ENCODE data around the gene TNFSF10.

The TNFSF10 gene

GRCh38 chr3:172538368-172539151 is 15.3 kb upstream of the TNFSF10 start:
- TF ChIP-seq EZH2 (IDR thresholded peaks at IDR 0.05; ENCODE audit: borderline replicate concordance, low read length) = no peak
- TF ChIP-seq, protein P1, sequence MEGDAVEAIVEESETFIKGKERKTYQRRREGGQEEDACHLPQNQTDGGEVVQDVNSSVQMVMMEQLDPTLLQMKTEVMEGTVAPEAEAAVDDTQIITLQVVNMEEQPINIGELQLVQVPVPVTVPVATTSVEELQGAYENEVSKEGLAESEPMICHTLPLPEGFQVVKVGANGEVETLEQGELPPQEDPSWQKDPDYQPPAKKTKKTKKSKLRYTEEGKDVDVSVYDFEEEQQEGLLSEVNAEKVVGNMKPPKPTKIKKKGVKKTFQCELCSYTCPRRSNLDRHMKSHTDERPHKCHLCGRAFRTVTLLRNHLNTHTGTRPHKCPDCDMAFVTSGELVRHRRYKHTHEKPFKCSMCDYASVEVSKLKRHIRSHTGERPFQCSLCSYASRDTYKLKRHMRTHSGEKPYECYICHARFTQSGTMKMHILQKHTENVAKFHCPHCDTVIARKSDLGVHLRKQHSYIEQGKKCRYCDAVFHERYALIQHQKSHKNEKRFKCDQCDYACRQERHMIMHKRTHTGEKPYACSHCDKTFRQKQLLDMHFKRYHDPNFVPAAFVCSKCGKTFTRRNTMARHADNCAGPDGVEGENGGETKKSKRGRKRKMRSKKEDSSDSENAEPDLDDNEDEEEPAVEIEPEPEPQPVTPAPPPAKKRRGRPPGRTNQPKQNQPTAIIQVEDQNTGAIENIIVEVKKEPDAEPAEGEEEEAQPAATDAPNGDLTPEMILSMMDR (IDR thresholded peaks at IDR 0.05; ENCODE audit: low read length) = no peak
- H3K4me2 ChIP-seq (ENCODE audit: low read length) = no peak overlapping the region

GRCh38 chr3:172537507-172538158 is 14.4 kb upstream of the TNFSF10 start:
- Histone ChIP-seq H3K9ac (ENCODE audit: low read length) (no peak overlapping the region), H3K9me3 (ENCODE audit: low read length) (no peaks in the 10 kb centered on the region), H3K79me2 (ENCODE audit: insufficient read depth, low read length) (no peaks in the 10 kb centered on the region), H3F3A (ENCODE audit: insufficient read depth, low read length) (no peaks in the 10 kb centered on the region), H2AFZ (ENCODE audit: low read length) (no peak overlapping the region), H3K9me2 (ENCODE audit: low read depth, low read length) (no peaks in the 10 kb centered on the region), H4K20me1 (ENCODE audit: insufficient read depth, low read length) (no peaks in the 10 kb centered on the region), H3K4me3 (ENCODE audit: low read depth, low read length, poor library complexity, severe bottlenecking) (no peak overlapping the region), H3K36me3 (ENCODE audit: insufficient read depth, low read length) (no peaks in the 10 kb centered on the region), H3K27me3 (ENCODE audit: insufficient read depth, low read length) (no peaks in the 10 kb centered on the region), H3K4me1 (ENCODE audit: insufficient read depth, low read length, severe bottlenecking) (no peaks in the 10 kb centered on the region), H3K4me2 (ENCODE audit: low read length) (no peak overlapping the region), H3K27ac (ENCODE audit: low read depth, low read length, poor library complexity, severe bottlenecking) (no peak overlapping the region)
- no peak for TF ChIP-seq EZH2 (IDR thresholded peaks at IDR 0.05; ENCODE audit: borderline replicate concordance, low read length)
- TF ChIP-seq, protein P1 (IDR thresholded peaks at IDR 0.05; ENCODE audit: low read length) = no peak

More at GRCh38 chr3:172538368-172539151, 15.3 kb upstream of the TNFSF10 start:
- H2AFZ ChIP-seq (ENCODE audit: low read length) = no peak overlapping the region
- H3K9ac ChIP-seq (ENCODE audit: low read length) = no peak overlapping the region
- H3F3A ChIP-seq (ENCODE audit: insufficient read depth, low read length) = no peaks in the 10 kb centered on the region
- no peaks in the 10 kb centered on the region for H3K36me3 ChIP-seq (ENCODE audit: insufficient read depth, low read length)
- no peak overlapping the region for H3K27ac ChIP-seq (ENCODE audit: low read depth, low read length, poor library complexity, severe bottlenecking)
- no peak overlapping the region for H3K4me3 ChIP-seq (ENCODE audit: low read depth, low read length, poor library complexity, severe bottlenecking)
- no peaks in the 10 kb centered on the region for H3K27me3 ChIP-seq (ENCODE audit: insufficient read depth, low read length)
- no peaks in the 10 kb centered on the region for H3K79me2 ChIP-seq (ENCODE audit: insufficient read depth, low read length)
- no peaks in the 10 kb centered on the region for H4K20me1 ChIP-seq (ENCODE audit: insufficient read depth, low read length)
- no peaks in the 10 kb centered on the region for H3K9me3 ChIP-seq (ENCODE audit: low read length)
- H3K4me1 ChIP-seq (ENCODE audit: insufficient read depth, low read length, severe bottlenecking) = no peaks in the 10 kb centered on the region
- no peaks in the 10 kb centered on the region for H3K9me2 ChIP-seq (ENCODE audit: low read depth, low read length)

DNA sequence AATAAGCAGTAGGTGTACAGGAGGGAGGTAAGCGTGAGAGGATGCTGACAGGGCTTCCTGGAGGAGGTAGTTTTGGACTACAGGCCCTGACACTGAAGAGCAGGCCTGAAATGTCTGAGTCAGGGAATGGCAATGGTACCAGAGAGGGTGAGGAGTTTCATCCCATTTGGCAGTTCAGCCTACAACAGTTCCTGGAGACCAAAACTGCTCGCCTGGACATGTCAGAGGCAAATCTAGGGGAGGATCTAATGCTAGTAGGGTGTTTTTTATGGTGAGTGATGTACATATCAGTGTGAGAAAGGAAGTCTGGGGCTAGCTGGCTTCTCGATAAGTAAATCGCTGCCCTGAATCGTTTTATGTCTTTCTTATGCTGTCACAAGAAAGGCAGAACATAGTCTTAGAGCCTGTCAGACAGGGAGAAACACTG is 13.8 kb upstream of the TNFSF10 start:
- H3K4me1 ChIP-seq (ENCODE audit: insufficient read depth, low read length, severe bottlenecking) = no peaks in the 10 kb centered on the region
- no peaks in the 10 kb centered on the region for H3K9me2 ChIP-seq (ENCODE audit: low read depth, low read length)
- no peak overlapping the region for H3K27ac ChIP-seq (ENCODE audit: low read depth, low read length, poor library complexity, severe bottlenecking)
- H3F3A ChIP-seq (ENCODE audit: insufficient read depth, low read length) = no peaks in the 10 kb centered on the region
- no peak overlapping the region for H3K4me2 ChIP-seq (ENCODE audit: low read length)
- no peaks in the 10 kb centered on the region for H3K9me3 ChIP-seq (ENCODE audit: low read length)
- no peak overlapping the region for H3K9ac ChIP-seq (ENCODE audit: low read length)
- H3K79me2 ChIP-seq (ENCODE audit: insufficient read depth, low read length) = no peaks in the 10 kb centered on the region
- H3K36me3 ChIP-seq (ENCODE audit: insufficient read depth, low read length) = no peaks in the 10 kb centered on the region
- H3K4me3 ChIP-seq (ENCODE audit: low read depth, low read length, poor library complexity, severe bottlenecking) = no peak overlapping the region
- TF ChIP-seq EZH2 (IDR thresholded peaks at IDR 0.05; ENCODE audit: borderline replicate concordance, low read length) = no peak
- TF ChIP-seq, protein P1 (IDR thresholded peaks at IDR 0.05; ENCODE audit: low read length) = no peak
- no peak overlapping the region for H2AFZ ChIP-seq (ENCODE audit: low read length)
- H3K27me3 ChIP-seq (ENCODE audit: insufficient read depth, low read length) = no peaks in the 10 kb centered on the region
- no peaks in the 10 kb centered on the region for H4K20me1 ChIP-seq (ENCODE audit: insufficient read depth, low read length)

Data from OCI-LY1 (cell line).